RWPE1 (cell line): ENCODE measurements around the gene ARHGAP40.

ENCODE experiments used
- CTCF ChIA-PET: fragments of 350-600 bp; sonication (Branson Sonifier 250); formaldehyde crosslinking; extraction: SDS; loops from one replicate; lab custom pipeline; 2021; lab: Yijun Ruan, JAX
- POLR2A ChIA-PET: fragments of 400-600 bp; formaldehyde crosslinking; extraction: SDS; loops from one replicate; lab custom pipeline; 2020; ENCODE audit warnings: antibody characterized with exemption; ENCODE audit not compliant: low non-redundant PET; lab: Yijun Ruan, JAX
- DNase-seq: peaks from one replicate; pipeline ENCODE4 v3.0.0; 2012; ENCODE audit warnings: low spot score
- H3K27ac ChIP-seq: fragments of 450-650 bp; 2 replicates; pipeline ENCODE4 v1.5.1; 2017
- CTCF ChIP-seq: fragments of 450-650 bp; conservative IDR thresholded peaks from 2 replicates; pipeline ENCODE4 v1.5.1; 2017; ENCODE audit warnings: low read depth, mild to moderate bottlenecking

ARHGAP40 gene

GRCh38 chr20:38626921-38627659 lies 25.5 kb downstream of the ARHGAP40 start:
- H3K27ac ChIP-seq: no peak overlapping the region
- TF ChIP-seq CTCF: no peak
- DNase-seq: no peak
- POLR2A ChIA-PET: no interaction called here
- CTCF ChIA-PET: no interaction called here

GRCh38 chr20:38628580-38629470 lies 27.2 kb downstream of the ARHGAP40 start:
- H3K27ac ChIP-seq: no peak overlapping the region
- DNase-seq: no peak
- CTCF ChIA-PET: interaction anchor here (0.6 to 1.0 kb wide), 3 partner anchors 37 to 179 kb away, joined by 3 read pairs; no protein-coding TSS in a partner anchor
- no peak for TF ChIP-seq CTCF
- POLR2A ChIA-PET: no interaction called here

GRCh38 chr20:38629979-38630378 lies 28.4 kb downstream of the ARHGAP40 start:
- TF ChIP-seq CTCF: no peak
- POLR2A ChIA-PET: no interaction called here
- H3K27ac ChIP-seq: no peak overlapping the region
- no peak for DNase-seq
- CTCF ChIA-PET: no interaction called here

- ChIA-PET CTCF (interaction anchor here (0.7 kb wide), 1 partner anchor 95 kb away, joined by 4 read pairs; no protein-coding TSS in a partner anchor), POLR2A (interaction anchor here (0.6 kb wide), 1 partner anchor 65 kb away, joined by 5 read pairs; no protein-coding TSS in a partner anchor)
Measured at GRCh38 chr20:38630727-38631126, 29.1 kb downstream of the ARHGAP40 start.

GRCh38 chr20:38631155-38632022 lies 29.8 kb downstream of the ARHGAP40 start:
- no peak overlapping the region for H3K27ac ChIP-seq
- TF ChIP-seq CTCF: no peak
- CTCF ChIA-PET: interaction anchor here (0.6 to 0.7 kb wide), 3 partner anchors 34 to 94 kb away, joined by 3 to 4 read pairs (median 3); no protein-coding TSS in a partner anchor
- POLR2A ChIA-PET: interaction anchor here (0.6 kb wide), 1 partner anchor 65 kb away, joined by 5 read pairs; no protein-coding TSS in a partner anchor
- no peak for DNase-seq

More at GRCh38 chr20:38630727-38631126, 29.1 kb downstream of the ARHGAP40 start:
- H3K27ac ChIP-seq: no peak overlapping the region
- no peak for DNase-seq
- no peak for TF ChIP-seq CTCF
